ENCODE measurements around the gene PIP4K2A.

- no peak for TF ChIP-seq CTCF (IDR thresholded peaks at IDR 0.05)
- TF ChIP-seq POLR2A (IDR thresholded peaks at IDR 0.05), result no peak
These were observed 97.3 kb downstream of the PIP4K2A start for GRCh38 chr10:22617051-22617450.
